NCI-H2029 treated with DMSO at 0.1 percent for 48 hours (cell line): ENCODE measurements around the gene SUPT5H.

ENCODE experiments used
- DNase-seq: peaks from one replicate; lab custom pipeline; 2025; lab: John Stamatoyannopoulos, UW

Gene SUPT5H

DNA sequence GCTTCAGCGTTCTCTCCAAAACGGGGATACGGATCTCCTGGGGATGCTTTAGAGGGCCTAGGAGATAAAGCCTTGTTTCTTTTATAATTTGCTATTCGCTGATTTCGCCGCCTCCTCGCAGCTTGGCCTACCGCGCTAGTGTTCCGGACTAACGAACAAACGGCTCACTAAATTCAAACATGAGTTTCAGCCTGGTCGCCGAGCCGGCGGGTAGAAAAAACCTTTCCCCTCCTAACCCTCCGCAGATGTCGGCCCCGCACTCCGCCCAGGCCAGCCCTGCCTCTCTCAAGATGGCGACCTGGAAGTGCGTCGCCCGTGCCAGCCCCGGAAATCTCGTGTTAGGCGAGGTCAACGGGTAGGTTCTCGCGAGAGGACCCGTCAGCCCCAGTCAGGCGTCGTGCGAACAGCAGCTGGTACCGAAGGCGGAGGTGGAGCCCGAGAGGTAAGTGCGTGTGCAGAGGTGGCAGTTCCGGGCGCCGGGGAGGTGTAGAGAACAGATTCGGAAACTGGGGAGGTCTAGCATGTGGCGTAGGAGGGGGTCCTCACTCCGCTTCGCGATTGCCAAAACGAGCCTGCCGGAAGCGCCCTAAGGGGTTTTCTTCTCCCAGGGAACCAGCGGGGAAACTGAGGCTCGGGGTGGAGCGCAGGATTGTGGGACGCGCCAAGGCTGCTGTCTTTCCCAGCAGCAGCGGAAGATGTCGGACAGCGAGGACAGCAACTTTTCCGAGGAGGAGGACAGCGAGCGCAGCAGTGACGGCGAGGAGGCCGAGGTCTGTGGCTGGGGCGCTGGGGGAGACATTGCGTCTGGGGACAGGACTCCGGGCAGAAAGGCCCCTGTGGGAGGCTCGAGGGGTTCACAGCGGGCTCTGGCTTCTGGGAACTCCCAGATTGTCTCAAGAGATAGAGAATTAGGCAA is at the start of gene SUPT5H:
SUPT5H (plus strand) TSS at position 387 of the 916 bp plus-strand sequence; CDS start at position 696, 309 bp downstream.
- peak; percentile 85 for DNase-seq

DNA sequence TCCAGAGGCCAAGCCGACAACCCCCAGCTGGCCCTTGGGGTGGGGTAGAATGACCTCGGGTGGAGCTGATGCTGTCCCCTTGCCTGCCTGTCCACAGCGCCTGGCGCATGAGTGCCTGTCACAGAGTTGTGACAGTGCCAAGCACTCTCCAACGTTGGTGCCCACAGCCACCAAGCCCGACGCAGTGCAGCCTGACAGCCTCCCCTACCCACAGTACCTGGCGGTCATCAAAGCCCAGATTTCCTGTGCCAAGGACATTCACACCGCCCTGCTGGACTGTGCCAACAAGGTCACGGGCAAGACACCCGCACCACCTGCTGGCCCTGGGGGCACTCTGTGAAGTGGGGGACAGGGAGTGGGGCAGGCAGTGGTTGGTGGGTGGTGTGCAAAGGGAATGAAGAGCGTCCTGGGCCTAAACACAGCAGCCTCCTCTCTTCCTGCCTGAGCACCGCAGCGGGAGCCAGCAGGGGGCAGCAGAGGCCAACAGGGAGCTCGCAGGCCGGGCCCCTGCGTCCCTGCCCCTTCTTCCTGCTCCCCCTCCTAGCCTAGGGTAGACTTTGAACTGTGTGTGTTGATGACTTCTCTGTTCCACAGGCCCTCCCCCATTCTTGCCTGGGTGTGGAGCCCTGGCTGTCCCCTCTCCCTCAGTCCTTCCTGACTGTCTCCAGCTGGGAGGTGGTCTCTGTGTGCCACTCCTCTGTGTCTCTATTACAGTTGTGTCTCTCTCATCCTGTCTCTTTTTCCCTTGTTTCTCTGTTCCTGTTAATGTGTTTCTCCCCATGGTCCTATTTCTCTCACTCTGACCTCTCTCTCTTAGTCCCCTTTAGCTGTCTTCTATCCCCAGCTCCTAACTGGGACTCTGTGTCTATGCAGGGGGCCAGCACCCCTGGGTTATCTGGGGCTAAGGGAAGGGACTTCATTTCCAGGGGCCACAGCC is 47.8 kb upstream of the SUPT5H start:
- DNase-seq: peak; percentile 57

DNA sequence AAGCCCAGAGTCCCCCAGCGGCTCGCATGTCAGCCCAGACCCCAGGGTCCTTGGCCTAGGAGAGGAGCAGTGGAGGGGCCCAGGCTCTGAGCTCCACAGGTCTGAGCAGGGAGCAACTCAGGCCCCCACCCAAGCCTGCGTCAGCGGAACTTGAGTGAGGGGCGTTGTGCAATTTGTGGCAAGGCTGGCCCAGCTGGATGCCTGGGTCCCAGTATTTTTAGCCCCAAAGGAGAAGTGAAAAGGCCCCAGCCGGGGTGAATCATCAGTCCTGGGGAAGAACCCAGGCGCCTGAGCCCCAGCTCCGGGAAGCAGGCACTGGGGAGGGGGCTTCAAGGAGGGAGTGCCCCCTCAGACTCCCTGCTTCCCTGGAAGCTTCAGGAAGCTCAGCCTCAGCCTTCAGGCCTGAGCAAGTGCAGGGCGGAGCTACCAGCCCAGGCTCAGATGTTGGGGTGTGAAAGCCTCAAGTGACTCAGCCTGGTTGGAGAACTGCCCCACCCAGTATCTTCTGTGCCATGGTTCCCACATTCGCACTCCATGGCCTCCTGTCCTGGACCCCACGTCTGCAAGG is 47.0 kb upstream of the SUPT5H start:
- DNase-seq: no peak

DNA sequence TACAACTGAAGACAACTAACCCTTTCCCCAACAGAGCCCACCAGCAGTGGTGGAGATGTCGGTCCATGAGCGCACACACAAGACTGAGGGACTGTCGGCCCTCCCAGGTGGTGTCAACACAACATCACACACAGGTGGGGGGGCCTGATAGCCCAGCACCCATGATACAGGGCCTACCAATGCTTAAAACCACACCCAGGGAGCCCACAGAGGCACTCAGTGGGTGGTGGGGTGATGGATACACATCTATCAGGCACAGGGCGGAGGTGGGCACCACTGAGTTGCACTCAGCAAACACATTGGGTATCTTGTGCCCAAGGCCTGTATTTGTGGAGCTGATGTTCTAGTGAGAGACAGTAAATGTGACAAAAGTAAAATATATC is 45.7 kb upstream of the SUPT5H start:
- no peak for DNase-seq

DNA sequence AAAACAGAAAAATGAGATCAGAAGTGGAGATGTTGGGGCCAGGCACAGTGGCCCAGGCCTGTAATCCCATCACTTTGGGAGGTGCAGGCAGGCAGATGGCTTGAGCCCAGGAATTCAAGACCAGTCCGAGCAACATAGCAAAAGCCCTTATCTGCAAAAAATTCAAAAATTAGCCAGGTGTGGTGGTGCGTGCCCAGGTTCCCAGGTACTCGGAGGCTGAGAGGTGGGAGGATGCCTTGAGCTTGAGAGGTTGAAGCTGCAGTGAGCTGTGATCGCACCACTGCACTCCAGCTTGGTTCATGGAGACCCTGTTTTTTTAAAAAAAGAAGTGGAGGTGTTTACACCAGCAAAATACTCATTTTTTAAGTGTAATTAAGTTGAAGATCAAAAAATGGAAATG is 45.3 kb upstream of the SUPT5H start:
- no peak for DNase-seq

DNA sequence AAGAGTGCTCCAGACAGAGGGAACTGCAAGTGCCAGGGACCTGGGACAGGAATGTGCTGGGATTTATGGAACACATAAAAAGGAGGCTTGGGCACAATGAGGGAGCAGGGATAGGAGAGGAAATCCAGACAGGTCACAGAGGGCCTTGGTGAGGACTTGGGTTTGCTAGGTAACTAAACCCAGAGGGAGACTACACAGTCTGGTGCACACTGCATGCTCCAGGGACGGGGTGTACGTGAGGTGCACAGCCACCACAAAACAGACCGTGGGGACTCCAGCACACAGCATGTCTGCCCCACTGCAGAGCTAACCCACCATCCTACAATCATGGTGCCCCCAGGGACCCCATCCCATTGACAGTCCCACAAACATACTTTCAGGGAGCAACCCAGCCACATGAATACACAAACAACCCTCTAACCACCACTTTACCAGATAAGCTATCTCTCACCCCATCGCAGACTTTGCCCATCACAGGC is 44.3 kb upstream of the SUPT5H start:
- no peak for DNase-seq

DNA sequence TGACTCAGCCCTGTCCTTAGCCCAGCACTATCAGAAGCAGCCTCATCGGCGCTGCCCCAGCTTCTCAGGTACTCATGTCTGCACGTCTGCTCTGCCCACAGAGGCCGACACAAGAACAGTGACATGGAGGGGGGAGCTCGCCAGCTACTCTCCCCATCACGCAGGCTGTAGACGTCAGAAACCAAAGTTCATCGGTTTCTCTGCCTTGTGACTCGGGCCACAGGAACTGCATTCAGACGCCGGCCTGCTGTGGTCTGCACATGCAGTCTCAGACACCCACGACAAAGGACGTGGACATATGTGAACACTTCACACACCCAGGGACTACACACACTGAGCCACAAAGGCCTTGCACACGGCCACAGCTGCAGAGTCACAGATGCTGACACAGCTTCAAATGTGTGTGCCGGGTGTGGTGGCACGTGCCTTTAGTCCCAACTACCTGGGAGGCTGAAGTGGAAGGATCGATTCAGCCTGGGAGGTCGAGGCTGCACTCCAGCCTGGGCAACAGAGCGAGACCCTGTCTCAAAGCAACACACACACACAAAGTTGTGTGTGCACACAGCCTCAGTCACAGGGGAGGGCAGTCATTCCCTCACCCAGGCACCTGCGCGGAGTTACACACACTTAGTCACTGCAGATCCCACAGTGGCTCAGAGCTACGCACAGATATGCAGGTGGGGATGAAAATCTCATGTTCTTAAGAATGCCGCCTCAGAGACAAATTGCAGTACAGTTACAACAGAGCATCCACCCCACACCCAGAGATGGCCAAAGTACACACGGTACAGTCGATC is 43.6 kb upstream of the SUPT5H start:
- no peak for DNase-seq

DNA sequence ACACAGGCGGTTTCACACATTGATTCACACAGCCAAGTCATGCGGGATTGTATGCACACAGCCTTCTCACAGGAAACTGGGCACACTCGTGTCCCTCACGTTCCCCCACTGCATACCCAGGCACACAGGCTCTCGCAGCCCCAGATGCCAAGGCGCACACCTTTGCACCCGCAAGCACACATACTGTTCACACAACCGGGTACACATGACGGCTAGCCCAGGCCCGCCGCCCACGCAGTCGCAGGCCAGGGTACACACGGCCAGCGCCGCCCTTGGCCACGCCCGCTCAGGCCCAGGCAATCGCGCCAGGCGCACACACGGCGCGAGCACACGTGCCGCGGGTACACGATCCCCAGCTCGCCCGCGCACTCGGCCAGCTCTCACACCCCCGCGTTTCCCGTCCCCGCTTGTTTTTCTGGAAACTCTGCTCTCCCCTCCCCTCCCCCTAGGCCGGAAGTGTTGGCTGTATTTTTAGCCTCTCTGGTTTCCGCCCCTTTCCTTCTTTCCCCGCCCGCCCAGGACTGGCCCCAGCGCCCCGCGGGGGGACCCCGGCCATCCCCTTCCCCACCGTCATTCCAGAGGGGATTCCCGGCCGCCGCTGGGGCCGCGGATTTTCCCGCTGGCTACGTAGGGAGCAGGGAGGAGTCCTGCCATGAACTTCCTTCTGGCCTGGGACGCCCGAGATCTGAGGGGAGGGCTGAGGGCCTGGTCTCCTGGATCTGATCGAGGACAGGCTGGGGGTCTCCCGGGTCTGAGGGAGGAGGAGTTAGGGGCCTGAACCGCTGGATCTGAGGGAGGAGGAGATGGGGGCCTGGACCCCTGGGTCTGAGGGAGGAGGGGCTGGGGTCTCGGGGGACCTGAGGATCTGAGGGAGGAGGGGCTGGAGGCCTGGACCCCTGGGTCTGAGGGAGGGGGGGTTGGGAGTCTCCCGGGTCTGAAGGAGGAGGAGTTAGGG is 42.8 kb upstream of the SUPT5H start:
- DNase-seq: peak; percentile 48

DNA sequence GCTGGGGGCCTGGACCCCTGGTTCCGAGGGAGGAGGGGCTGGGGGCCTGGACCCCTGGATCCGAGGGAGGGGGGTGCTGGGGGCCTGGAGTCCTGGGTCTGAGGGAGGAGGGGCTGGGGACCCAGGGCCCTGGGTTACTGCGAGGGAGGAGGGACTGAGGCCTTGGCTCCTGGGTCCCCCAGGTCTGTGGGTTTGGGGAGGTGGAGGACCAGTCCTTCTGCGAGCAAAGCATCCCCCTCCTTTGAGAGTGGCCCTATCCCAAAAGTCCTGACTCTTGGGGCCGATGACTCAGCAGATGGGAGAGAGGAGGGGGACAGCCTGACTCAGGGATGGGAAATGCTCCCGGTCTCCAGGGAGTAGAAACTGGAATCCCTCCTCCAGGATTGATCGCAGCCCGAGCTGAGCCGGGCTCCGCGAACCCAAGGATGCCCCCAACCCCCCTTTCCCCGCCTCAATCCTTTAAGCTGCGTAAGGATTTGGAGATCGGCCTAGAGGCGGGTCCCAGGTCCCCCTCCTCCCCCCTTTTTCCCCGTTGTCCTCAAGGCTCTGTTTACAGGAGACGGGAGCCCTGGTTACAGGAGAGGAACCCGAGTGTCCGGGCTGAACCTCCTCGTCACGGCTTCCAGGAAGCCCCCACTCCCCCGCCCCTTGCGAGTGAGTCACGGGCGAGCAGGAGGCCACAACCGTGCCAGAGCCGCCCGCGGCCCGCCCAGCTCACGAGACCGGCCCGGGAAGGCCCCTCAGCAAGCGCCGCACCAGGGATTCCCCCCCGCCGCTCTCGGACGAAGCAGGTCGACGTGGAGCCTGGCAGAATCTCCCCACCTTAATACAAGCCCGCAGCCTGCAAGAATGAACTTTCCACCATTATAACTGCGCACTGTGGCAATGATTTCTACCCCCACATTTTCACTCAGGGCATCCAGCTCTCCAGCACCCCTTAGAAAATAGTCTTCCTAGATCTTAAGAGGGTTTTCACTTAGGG is 41.8 kb upstream of the SUPT5H start:
- no peak for DNase-seq

DNA sequence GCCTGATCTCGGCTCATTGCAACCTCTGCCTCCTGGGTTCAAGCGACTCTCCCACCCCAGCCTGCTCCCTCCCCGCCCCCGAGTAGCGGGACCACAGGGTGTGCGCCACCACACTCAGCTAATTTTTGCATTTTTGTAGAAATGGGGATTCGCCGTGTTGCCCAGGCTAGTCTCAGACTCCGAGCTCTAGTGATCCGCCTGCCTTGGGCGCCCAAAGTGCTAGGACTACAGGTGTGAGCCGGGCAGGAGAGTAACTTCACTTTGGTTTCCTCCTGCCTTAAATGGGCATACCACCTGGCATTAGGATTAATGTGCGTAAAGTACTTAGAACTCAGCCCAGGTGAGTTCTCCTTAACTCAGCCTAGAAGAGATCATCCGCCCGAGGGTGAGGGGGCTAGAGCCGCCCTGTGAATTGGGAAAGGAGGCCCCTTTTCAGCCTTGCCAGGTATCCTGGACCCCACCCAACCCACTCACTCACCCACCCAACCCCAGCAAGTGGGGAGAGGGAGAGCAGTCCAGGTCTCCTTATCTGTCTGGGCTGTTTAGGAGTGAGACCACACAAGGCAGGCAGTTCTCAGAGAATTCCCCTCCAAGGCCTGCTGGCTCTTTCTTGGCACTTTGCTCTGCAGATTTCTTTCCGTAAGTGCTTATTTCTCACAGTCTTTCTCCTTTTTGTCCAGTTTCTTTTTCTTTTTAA is 40.0 kb upstream of the SUPT5H start:
- DNase-seq: no peak

DNA sequence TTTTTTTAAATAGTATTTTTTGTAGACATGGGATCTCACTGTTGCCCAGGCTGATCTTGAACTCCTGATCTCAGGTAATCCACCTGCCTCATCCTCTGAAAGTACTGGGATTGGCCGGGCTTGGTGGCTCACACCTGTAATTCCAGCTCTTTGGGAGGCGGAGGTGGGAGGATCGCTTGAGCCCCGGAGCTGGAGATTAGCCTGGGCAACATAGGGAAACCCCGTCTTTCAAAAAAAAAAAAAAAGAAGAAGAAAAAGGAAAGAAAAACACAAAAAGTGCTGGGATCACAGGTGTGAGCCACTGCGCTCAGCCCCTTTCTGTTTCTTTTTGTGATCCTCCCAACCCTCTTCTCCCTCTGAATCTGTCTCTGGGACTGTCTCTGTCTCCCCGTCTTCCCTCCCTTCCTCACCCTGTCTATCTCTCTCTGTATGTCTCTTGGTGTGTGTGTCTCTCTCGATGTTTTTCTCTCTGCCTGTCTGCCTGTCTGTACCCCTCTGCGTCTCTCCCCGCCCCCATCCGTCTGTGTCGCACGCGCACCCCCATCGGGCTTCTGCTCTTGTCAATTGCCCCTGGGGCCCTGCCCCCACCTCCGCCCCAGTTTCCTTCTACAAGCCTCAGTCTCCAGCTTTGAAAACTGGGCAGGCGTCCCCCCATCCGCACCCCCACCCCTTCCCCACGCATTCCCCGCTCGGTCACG is 39.3 kb upstream of the SUPT5H start:
- DNase-seq: no peak

DNA sequence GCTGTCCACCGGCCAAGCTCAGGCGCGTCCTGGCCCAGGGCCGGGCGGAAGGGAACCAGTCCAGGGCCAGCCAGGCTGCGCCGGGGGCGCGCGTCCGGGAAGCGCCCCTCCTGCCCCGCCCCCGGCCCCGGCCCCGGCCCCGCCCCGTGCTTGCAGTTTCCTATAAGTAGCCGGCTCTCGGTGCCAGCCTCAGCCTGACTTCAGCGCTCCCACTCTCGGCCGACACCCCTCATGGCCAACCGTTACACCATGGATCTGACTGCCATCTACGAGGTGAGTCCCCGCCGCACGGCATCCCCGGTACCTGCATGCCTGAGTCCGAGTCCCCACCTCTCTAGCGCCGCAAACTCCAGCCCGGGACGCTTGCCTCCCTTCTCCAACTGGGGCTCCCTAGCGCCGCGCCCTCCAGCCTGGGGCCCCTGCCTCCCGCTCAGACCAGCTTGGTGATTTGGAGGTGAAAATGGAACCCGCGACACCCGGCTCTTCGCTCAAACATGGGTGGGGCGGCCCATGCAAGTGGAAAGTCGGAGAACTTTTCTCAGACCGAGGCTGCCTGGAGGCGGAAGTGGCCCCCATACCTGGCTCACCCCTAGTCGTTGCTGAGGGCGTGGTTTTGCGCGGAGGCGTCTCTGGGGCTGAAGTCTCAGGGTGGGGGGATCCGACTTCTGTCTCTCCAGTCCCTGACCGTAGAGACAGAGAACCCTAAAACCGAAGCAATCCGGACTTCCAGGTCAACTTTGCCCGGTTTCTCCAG is 38.5 kb upstream of the SUPT5H start, which contains the start of gene ZFP36:
ZFP36 (plus strand) TSS at position 192 of the 754 bp plus-strand sequence; CDS start at position 250, 58 bp downstream.
- DNase-seq: no peak

DNA sequence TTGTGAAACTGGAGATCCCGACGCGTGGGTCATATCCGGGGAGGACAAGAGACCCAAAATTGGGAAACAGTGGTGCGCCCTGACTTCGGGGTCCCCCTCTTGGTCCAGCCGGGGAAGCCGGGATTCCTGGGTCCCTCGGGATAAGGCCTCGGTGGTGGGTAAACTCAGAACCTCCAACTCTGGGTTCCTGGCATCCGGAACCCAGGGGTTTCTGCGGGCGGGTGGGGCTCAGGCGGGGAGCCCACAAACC is 38.0 kb upstream of the SUPT5H start:
- no peak for DNase-seq

DNA sequence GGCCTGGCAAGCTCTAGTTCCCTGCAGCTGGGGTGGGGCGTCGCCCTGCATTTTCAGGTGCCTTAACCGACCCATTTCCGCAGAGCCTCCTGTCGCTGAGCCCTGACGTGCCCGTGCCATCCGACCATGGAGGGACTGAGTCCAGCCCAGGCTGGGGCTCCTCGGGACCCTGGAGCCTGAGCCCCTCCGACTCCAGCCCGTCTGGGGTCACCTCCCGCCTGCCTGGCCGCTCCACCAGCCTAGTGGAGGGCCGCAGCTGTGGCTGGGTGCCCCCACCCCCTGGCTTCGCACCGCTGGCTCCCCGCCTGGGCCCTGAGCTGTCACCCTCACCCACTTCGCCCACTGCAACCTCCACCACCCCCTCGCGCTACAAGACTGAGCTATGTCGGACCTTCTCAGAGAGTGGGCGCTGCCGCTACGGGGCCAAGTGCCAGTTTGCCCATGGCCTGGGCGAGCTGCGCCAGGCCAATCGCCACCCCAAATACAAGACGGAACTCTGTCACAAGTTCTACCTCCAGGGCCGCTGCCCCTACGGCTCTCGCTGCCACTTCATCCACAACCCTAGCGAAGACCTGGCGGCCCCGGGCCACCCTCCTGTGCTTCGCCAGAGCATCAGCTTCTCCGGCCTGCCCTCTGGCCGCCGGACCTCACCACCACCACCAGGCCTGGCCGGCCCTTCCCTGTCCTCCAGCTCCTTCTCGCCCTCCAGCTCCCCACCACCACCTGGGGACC is 37.6 kb upstream of the SUPT5H start:
- DNase-seq: no peak

DNA sequence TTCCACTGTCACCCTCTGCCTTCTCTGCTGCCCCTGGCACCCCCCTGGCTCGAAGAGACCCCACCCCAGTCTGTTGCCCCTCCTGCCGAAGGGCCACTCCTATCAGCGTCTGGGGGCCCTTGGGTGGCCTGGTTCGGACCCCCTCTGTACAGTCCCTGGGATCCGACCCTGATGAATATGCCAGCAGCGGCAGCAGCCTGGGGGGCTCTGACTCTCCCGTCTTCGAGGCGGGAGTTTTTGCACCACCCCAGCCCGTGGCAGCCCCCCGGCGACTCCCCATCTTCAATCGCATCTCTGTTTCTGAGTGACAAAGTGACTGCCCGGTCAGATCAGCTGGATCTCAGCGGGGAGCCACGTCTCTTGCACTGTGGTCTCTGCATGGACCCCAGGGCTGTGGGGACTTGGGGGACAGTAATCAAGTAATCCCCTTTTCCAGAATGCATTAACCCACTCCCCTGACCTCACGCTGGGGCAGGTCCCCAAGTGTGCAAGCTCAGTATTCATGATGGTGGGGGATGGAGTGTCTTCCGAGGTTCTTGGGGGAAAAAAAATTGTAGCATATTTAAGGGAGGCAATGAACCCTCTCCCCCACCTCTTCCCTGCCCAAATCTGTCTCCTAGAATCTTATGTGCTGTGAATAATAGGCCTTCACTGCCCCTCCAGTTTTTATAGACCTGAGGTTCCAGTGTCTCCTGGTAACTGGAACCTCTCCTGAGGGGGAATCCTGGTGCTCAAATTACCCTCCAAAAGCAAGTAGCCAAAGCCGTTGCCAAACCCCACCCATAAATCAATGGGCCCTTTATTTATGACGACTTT is 36.8 kb upstream of the SUPT5H start:
- DNase-seq: peak; percentile 40
